HepG2 (cell line): Measurements from ENCODE around the gene CARMIL3. TPM values are rescaled to one million over a fixed set of nuclear protein-coding genes. Genes with fewer than 3 reads are reported as not detected.

Experiments used
- ATAC-seq: fragments of 200-7000 bp; cut with Tn5 transposase; 3 replicates; pipeline ENCODE4 v1.9.1; 2020; ENCODE audit warnings: mild to moderate bottlenecking, moderate library complexity
- BruUV-seq: library from RNA; stranded (reverse); fragments of 400-500 nt; replicated peaks from 2 replicates; lab custom pipeline; 2021; lab: Mats Ljungman, UMichigan
- CTCF ChIA-PET: fragments of 300-600 bp; formaldehyde crosslinking; extraction: SDS; loops from one replicate; lab custom pipeline; 2021; ENCODE audit warnings: low total read pairs, inconsistent platforms, low intra/inter-chr PET ratio; lab: Yijun Ruan, JAX
- POLR2A ChIA-PET: fragments of 350-600 bp; sonication (Branson Sonifier 250); formaldehyde crosslinking; loops from one replicate; lab custom pipeline; 2020; ENCODE audit warnings: antibody characterized with exemption, inconsistent platforms; lab: Yijun Ruan, JAX
- DNase-seq: peaks from one replicate; pipeline ENCODE4 v3.0.0-alpha.2; 2015; ENCODE audit warnings: low spot score
- FAIRE-seq: peaks from 3 replicates; lab custom pipeline; 2011; peaks lifted over from hg19 to GRCh38; lab: Jason Lieb, UNC
- H2AFZ ChIP-seq: one replicate; pipeline ENCODE4 v1.6.1; 2011; ENCODE audit warnings: low read length, inconsistent platforms
- H3K27ac ChIP-seq: fragments of 300-600 bp; 3 replicates; pipeline ENCODE4 v1.8.0; 2011; ENCODE audit warnings: mixed run types, mild to moderate bottlenecking, mixed read lengths, low read length, inconsistent platforms; ENCODE audit not compliant: insufficient read depth; ENCODE audit errors: extremely low read length
- H3K27me3 ChIP-seq, 2 experiments: fragments of 200-600 bp in 1 of 2; 2 replicates in 1 of 2; 3 replicates in 1 of 2; pipeline versions ENCODE4 v1.6.0 to v1.8.0; 2011; ENCODE audit warnings: low read length in 2 of 2, mild to moderate bottlenecking in 2 of 2, moderate library complexity in 2 of 2, inconsistent platforms in 1 of 2; ENCODE audit not compliant: insufficient read depth in 2 of 2, control insufficient read depth in 1 of 2
- H3K36me3 ChIP-seq, 2 experiments: fragments of 200-600 bp in 1 of 2; replicated peaks in 1 of 2; 2 replicates in 1 of 2; 3 replicates in 1 of 2; pipeline versions ENCODE4 v1.5.1 to v1.8.0; 2011; ENCODE audit warnings: low read length in 2 of 2, inconsistent platforms in 1 of 2; ENCODE audit not compliant: insufficient read depth in 2 of 2, control insufficient read depth in 1 of 2
- H3K4me1 ChIP-seq: 2 replicates; pipeline ENCODE4 v1.5.1; 2012; ENCODE audit warnings: low read length, inconsistent platforms; ENCODE audit not compliant: insufficient read depth
- H3K4me2 ChIP-seq: 2 replicates; pipeline ENCODE4 v1.6.0; 2011; ENCODE audit warnings: low read depth, low read length, inconsistent platforms
- H3K4me3 ChIP-seq, 3 experiments: fragments of 200-600 bp in 1 of 3; sonication (generic), shearing (Covaris generic) in 1 of 3; replicated peaks in 1 of 3; 2 replicates each; pipeline ENCODE4 v1.5.1; 2011 to 2016; ENCODE audit warnings: low read length in 3 of 3, inconsistent platforms in 2 of 3, low read depth in 2 of 3, mild to moderate bottlenecking in 2 of 3, control low read depth in 1 of 3, mixed read lengths in 1 of 3; ENCODE audit not compliant: insufficient read depth in 1 of 3
- H3K79me2 ChIP-seq: one replicate; pipeline ENCODE4 v1.6.1; 2011; ENCODE audit warnings: low read length, inconsistent platforms; ENCODE audit not compliant: insufficient read depth
- H3K9ac ChIP-seq: 2 replicates; pipeline ENCODE4 v1.6.0; 2011; ENCODE audit warnings: mild to moderate bottlenecking, low read depth, low read length, inconsistent platforms; ENCODE audit not compliant: insufficient read depth
- H3K9me3 ChIP-seq: 2 replicates; pipeline ENCODE4 v1.5.1; 2012; ENCODE audit warnings: mild to moderate bottlenecking, low read length
- H4K20me1 ChIP-seq: 2 replicates; pipeline ENCODE4 v1.6.0; 2011; ENCODE audit warnings: inconsistent platforms, mild to moderate bottlenecking, low read length, moderate library complexity; ENCODE audit not compliant: insufficient read depth
- EED ChIP-seq: sonication (generic); formaldehyde crosslinking; IDR thresholded peaks from 2 replicates; pipeline ENCODE4 v1.5.0; 2020; ENCODE audit warnings: mild to moderate bottlenecking, missing genetic modification reagents
- ETV5 ChIP-seq: IDR thresholded peaks from 2 replicates; pipeline ENCODE4 v1.6.1; 2018; ENCODE audit warnings: missing biosample characterization, missing genetic modification reagents, inconsistent platforms, borderline replicate concordance
- KLF9 ChIP-seq: IDR thresholded peaks from 2 replicates; pipeline ENCODE4 v1.6.1; 2016; ENCODE audit warnings: low read depth
- MED1 ChIP-seq: sonication (generic); formaldehyde crosslinking; IDR thresholded peaks from 2 replicates; pipeline ENCODE4 v1.4.0; 2020; ENCODE audit warnings: missing genetic modification reagents
- MIXL1 ChIP-seq: IDR thresholded peaks from 2 replicates; pipeline ENCODE4 v1.6.1; 2016
- MTA1 ChIP-seq: sonication (generic); formaldehyde crosslinking; IDR thresholded peaks from 2 replicates; pipeline ENCODE4 v1.4.0; 2020; ENCODE audit warnings: missing genetic modification reagents, mild to moderate bottlenecking, borderline replicate concordance
- PAF1 ChIP-seq: IDR thresholded peaks from 2 replicates; pipeline ENCODE4 v1.6.1; 2016; ENCODE audit warnings: missing genetic modification reagents, missing compliant biosample characterization
- RBM22 ChIP-seq: fragments of 200-400 bp; formaldehyde crosslinking; optimal IDR thresholded peaks from 2 replicates; pipeline ENCODE3; 2017; ENCODE audit warnings: mild to moderate bottlenecking, low read length, moderate library complexity
- SPEN ChIP-seq: sonication (generic); formaldehyde crosslinking; IDR thresholded peaks from 2 replicates; pipeline ENCODE4 v1.5.1; 2020; ENCODE audit warnings: low read depth, mild to moderate bottlenecking, missing genetic modification reagents
- SRY ChIP-seq: sonication (generic); formaldehyde crosslinking; IDR thresholded peaks from 2 replicates; pipeline ENCODE4 v1.8.0; 2022; ENCODE audit warnings: mild to moderate bottlenecking, missing genetic modification reagents
- ZFP37 ChIP-seq: sonication (generic); formaldehyde crosslinking; IDR thresholded peaks from 2 replicates; pipeline ENCODE4 v1.4.0; 2020; ENCODE audit warnings: missing genetic modification reagents, borderline replicate concordance
- ZNF143 ChIP-seq: sonication (generic); formaldehyde crosslinking; IDR thresholded peaks from 2 replicates; pipeline ENCODE4 v1.4.0; 2020; ENCODE audit warnings: missing genetic modification reagents
- ZNF530 ChIP-seq: sonication (generic); formaldehyde crosslinking; IDR thresholded peaks from 2 replicates; pipeline ENCODE4 v1.5.0; 2020; ENCODE audit warnings: low read depth, mild to moderate bottlenecking, missing genetic modification reagents
- ZNF768 ChIP-seq: sonication (generic); formaldehyde crosslinking; IDR thresholded peaks from 2 replicates; pipeline ENCODE4 v1.4.0; 2020; ENCODE audit warnings: missing genetic modification reagents
- ZNF839 ChIP-seq: sonication (generic); formaldehyde crosslinking; IDR thresholded peaks from 2 replicates; pipeline ENCODE4 v1.4.0; 2020; ENCODE audit warnings: missing genetic modification reagents, mild to moderate bottlenecking, borderline replicate concordance
- WGBS: methylation state at CpG from one replicate; pipeline ENCODE4 v1.1.6; 2017; ENCODE audit warnings: low lambda C conversion rate; 5-methylcytosine and 5-hydroxymethylcytosine counted together
- in situ Hi-C: cut with HindIII; loops from 2 replicates; pipeline ENCODE4 v1.10.0; 2017; ENCODE audit warnings: low pct_unique_long_range_greater_than_20kb; ENCODE audit not compliant: extremely low pct_ligation_motif_present
- intact Hi-C: fragments of 100-400 bp; cut with micrococcal nuclease; formaldehyde crosslinking; loops from one replicate; pipeline ENCODE4 v1.10.0; 2022; ENCODE audit not compliant: unreplicated experiment
- polyA plus RNA-seq, 8 experiments: library from polyadenylated mRNA; depleted of rRNA in 3 of 8; stranded (reverse) in 7 of 8; unstranded in 1 of 8; fragments of >200 nt; fragmentation: Illumina TruSeq in 4 of 8; extraction: Trizol in 4 of 8; gene quantifications; 2 replicates each; pipeline versions ENCODE4 v1.2.1 to v1.2.3, GENCODE V29; 2011 to 2016; ENCODE audit warnings: low read depth in 4 of 8, missing spikeins in 1 of 8, mixed read lengths in 1 of 8; ENCODE audit not compliant: insufficient read depth in 1 of 8
- total RNA-seq, 5 experiments: library from RNA; depleted of rRNA; stranded (reverse); fragments of >200 nt; fragmentation: Illumina TruSeq; extraction: Trizol; gene quantifications; 2 replicates each; pipeline ENCODE4 v1.2.3, GENCODE V29; 2016; ENCODE audit warnings: low read depth in 1 of 5
- TF ChIP-seq, protein P1 (sequence below): sonication (generic); formaldehyde crosslinking; IDR thresholded peaks from 2 replicates; pipeline ENCODE4 v1.8.0; 2022; ENCODE audit warnings: missing genetic modification reagents, mild to moderate bottlenecking, borderline replicate concordance
- TF ChIP-seq, protein P2 (sequence below): sonication (generic); formaldehyde crosslinking; IDR thresholded peaks from 2 replicates; pipeline ENCODE4 v1.4.0; 2020; ENCODE audit warnings: mild to moderate bottlenecking, missing genetic modification reagents
- TF ChIP-seq, protein P3 (sequence below): sonication (generic); formaldehyde crosslinking; IDR thresholded peaks from 2 replicates; pipeline ENCODE4 v1.4.0; 2020; ENCODE audit warnings: missing genetic modification reagents

Gene CARMIL3
- total and polyA plus RNA-seq, 2 of the 13 experiments (the other 11 are each of a cell fraction or from before 2014, with no cell fraction given), result 0.27 to 0.55 TPM

DNA sequence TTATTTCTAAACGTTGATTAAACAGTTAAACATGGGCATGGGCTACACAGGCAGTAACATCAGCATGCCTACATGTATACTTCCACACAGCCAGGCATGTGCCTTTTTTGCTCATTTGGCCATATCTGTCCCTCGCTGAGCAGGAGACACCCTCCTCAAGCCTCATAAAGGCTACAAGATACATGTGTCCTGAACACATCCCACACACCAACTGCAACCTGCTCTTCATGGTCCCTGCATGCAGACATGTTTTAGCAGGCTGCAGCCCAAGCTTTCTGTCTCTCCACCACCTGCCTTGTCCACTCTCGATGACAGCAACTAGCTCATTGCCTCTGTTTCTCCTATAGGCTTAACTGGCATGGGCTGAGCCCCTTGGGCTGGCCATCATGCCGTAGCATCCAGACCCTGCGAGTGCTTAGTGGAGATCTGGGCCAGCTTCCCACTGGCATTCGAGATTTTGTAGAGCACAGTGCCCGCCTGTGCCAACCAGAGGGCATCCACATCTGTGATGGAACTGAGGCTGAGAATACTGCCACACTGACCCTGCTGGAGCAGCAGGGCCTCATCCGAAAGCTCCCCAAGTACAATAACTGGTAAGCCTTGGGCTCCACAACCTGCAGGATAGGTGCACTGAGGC, 44.9 kb downstream of the CARMIL3 start:
- Histone ChIP-seq H4K20me1 (0 out of 2 replicates have a peak, but pooled peaks cover 4% of the 10 kb centered on the region), H3K27ac (peak overlapping the region; percentile 87), H3K4me1 (peaks cover 67% of the 10 kb centered on the region), H3K9ac (no peak overlapping the region), H3K79me2 (peaks cover 28% of the 10 kb centered on the region), H3K4me2 (peak overlapping the region; percentile 99), H3K36me3 (peaks cover 30 to 45% of the 10 kb centered on the region in 2 experiments), H3K9me3 (no peaks in the 10 kb centered on the region), H2AFZ (no peak overlapping the region), H3K27me3 (peaks cover 0 to 6% of the 10 kb centered on the region in 2 experiments; a peak in 1 of 5 replicates), H3K4me3 (peak overlapping the region in 1 of 3 experiments; percentile 97; a peak in 1 of 6 replicates)
- POLR2A ChIA-PET, result interaction anchor here (0.6 to 14.4 kb wide), 20 partner anchors 10 to 1002 kb away, joined by 3 to 627 read pairs (median 60); partner anchors contain the start of genes ACIN1, C14orf119, CARMIL3 and CHMP4A
- FAIRE-seq (no peak), ATAC-seq (no peak), DNase-seq (no peak)
- BruUV-seq, result no TSS peak
- in situ Hi-C loops (no loop called here), intact Hi-C loops (no loop called here)
- 94% methylated on average over 8 of the region's 8 CpGs for WGBS
- CTCF ChIA-PET, result no interaction called here
- peak; percentile 73; the same call in 1 of the 2 replicates for TF ChIP-seq ZNF768
- TF ChIP-seq EED (CRISPR knock-in tag), result 0 out of 2 replicates have a peak, but pooled peaks have one; percentile 22
- TF ChIP-seq, protein P1, sequence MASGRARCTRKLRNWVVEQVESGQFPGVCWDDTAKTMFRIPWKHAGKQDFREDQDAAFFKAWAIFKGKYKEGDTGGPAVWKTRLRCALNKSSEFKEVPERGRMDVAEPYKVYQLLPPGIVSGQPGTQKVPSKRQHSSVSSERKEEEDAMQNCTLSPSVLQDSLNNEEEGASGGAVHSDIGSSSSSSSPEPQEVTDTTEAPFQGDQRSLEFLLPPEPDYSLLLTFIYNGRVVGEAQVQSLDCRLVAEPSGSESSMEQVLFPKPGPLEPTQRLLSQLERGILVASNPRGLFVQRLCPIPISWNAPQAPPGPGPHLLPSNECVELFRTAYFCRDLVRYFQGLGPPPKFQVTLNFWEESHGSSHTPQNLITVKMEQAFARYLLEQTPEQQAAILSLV, result peak; percentile 78; the same call in 1 of the 2 replicates
- TF ChIP-seq RBM22, result peak; percentile 96
- 0 out of 2 replicates have a peak, but pooled peaks have one; percentile 11 for TF ChIP-seq KLF9 (CRISPR knock-in tag)
- TF ChIP-seq MTA1 (CRISPR knock-in tag), result peak; percentile 41; the same call in 1 of the 2 replicates
- no peak for TF ChIP-seq SRY (CRISPR knock-in tag)
- peak; percentile 42; the same call in 1 of the 2 replicates for TF ChIP-seq MED1 (CRISPR knock-in tag)
- no peak for TF ChIP-seq ZFP37
- TF ChIP-seq ZNF530 (CRISPR knock-in tag), result no peak
- 0 out of 2 replicates have a peak, but pooled peaks have one; percentile 37 for TF ChIP-seq ZNF143
- TF ChIP-seq ZNF839, result peak; percentile 23; the same call in 1 of the 2 replicates
- TF ChIP-seq SPEN (CRISPR knock-in tag), result peak; percentile 44; the same call in 1 of the 2 replicates
- TF ChIP-seq MIXL1, result no peak
- TF ChIP-seq, protein P2, sequence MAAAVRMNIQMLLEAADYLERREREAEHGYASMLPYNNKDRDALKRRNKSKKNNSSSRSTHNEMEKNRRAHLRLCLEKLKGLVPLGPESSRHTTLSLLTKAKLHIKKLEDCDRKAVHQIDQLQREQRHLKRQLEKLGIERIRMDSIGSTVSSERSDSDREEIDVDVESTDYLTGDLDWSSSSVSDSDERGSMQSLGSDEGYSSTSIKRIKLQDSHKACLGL (CRISPR knock-in tag), result peak; percentile 43; the same call in 1 of the 2 replicates
- TF ChIP-seq, protein P3, sequence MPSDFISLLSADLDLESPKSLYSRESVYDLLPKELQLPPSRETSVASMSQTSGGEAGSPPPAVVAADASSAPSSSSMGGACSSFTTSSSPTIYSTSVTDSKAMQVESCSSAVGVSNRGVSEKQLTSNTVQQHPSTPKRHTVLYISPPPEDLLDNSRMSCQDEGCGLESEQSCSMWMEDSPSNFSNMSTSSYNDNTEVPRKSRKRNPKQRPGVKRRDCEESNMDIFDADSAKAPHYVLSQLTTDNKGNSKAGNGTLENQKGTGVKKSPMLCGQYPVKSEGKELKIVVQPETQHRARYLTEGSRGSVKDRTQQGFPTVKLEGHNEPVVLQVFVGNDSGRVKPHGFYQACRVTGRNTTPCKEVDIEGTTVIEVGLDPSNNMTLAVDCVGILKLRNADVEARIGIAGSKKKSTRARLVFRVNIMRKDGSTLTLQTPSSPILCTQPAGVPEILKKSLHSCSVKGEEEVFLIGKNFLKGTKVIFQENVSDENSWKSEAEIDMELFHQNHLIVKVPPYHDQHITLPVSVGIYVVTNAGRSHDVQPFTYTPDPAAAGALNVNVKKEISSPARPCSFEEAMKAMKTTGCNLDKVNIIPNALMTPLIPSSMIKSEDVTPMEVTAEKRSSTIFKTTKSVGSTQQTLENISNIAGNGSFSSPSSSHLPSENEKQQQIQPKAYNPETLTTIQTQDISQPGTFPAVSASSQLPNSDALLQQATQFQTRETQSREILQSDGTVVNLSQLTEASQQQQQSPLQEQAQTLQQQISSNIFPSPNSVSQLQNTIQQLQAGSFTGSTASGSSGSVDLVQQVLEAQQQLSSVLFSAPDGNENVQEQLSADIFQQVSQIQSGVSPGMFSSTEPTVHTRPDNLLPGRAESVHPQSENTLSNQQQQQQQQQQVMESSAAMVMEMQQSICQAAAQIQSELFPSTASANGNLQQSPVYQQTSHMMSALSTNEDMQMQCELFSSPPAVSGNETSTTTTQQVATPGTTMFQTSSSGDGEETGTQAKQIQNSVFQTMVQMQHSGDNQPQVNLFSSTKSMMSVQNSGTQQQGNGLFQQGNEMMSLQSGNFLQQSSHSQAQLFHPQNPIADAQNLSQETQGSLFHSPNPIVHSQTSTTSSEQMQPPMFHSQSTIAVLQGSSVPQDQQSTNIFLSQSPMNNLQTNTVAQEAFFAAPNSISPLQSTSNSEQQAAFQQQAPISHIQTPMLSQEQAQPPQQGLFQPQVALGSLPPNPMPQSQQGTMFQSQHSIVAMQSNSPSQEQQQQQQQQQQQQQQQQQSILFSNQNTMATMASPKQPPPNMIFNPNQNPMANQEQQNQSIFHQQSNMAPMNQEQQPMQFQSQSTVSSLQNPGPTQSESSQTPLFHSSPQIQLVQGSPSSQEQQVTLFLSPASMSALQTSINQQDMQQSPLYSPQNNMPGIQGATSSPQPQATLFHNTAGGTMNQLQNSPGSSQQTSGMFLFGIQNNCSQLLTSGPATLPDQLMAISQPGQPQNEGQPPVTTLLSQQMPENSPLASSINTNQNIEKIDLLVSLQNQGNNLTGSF, result peak; percentile 59; the same call in 1 of the 2 replicates
- peak; percentile 98 for TF ChIP-seq PAF1 (CRISPR knock-in tag)
- TF ChIP-seq ETV5 (CRISPR knock-in tag), result peak; percentile 11; the same call in 1 of the 2 replicates
